ENCODE results near the gene PCYT1A. TPM values are rescaled to one million over a fixed set of nuclear protein-coding genes. Genes with fewer than 3 reads are reported as not detected.
A peak's percentile ranks its signal among the peaks of the same experiment; 100 is the strongest.
"Not testable (repeated sequence)": the region's sequence is repeated elsewhere in the genome, so short reads cannot be mapped to it uniquely, and the experiment has no call there.

Gene PCYT1A
- total RNA-seq, 1 donor from 2014 or later = 65.0 TPM

DNA sequence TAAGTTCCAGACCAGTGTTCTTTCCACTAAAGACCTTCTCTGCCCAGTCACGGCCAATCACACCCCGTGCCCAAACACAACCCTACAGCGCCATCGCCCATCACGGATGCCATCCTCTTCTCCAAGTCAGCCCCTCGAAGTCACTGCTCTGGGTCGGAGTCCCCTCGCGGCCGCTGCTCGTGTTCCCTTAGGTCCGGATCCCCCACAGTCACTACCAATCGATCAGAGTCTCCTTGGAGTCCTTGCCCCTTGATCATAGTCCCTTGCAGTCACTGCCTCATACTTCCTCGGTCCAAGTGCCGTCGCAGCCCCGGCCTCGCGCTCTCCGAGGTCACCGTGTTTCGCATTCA lies 461 bp downstream of the PCYT1A start:
- DNase-seq = peak; percentile 29

DNA sequence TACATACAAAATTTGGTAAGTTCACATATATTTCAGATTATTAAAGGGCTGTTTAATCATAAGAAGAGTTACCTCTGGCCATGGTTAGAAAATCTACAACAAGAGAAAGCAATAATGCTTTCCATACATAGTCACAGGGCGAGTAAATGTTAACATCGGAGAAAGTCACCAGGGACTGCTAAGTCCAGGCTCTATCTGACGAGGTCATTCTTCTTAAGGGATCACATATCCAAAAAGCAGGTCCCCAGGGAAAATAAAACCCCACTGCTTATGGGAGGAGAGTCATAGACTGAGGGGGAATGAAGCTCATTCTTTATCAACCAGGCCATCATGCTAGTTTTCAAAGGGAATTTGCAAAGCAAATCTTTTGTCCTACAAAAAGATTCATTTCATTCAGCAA lies 3.1 kb downstream of the PCYT1A start:
- DNase-seq = no peak

DNA sequence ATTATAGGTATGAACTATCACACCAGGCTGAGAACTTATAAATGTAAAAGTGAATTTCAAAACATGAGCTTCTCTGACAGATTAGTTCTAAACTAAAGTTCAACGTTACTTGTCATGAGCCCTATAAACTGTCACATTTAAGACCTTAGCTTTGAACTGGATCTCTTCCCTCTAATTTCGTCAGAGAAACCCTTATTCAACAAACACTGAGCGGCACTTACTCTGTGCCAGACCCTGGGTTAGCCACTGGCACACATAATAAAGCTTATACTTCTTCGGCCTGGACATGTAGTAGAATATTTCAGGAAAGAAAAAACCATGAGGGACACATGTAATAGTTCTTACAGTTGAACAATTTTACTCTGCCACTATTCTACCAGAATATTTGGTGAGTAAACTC lies 5.6 kb downstream of the PCYT1A start:
- no peak for DNase-seq

DNA sequence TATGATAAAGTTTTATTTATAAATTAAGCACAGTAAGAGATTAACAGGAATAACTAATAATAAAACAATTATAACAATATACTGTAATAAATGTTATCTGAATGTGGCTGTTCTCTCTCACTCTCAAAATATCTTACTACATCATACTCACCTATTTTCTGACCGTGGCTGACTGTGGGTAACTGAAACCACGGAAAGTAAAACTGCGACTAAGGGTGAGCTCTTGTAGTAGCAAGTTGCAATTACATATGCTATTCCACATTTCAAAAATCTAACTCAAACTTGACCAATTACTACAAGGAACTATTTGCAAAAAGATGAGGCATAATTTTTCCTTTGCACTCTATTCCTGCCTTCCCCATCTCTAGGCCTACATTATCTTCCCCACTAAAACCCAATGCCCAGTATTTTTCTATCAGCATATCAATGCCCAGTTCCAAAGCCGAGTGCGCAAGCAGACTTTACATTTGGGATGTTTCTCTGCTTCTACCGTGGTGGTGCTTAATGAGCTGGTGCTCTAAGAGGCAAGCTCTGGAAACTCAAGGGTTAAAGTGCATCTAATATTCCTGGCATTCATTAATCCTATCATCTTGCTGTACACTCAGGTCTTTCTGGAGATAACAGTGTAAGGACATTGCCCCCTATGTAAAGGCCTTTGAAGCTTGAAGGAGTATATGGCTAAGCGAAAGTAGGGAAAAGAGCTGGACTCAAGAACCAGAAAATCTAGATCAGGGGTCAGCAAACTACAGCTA lies 6.7 kb downstream of the PCYT1A start:
- no peak for DNase-seq

DNA sequence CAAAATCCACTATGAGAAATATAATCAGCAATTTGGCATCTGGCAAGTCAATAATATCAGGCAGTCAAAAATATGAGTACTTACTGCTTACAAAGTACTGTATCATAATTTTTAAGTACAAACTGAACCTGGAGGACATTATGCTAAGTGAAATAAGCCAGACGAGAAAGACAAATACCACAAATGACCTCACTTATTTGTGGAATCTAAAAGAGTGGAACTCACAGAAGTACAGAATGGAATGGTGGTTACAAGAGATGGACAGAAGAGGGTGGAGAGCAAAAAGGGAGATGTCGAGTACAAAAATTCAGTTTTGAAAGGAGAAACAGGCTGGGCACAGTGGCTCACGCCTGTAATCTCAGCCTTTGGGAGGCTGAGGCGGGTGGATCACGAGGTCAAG lies 12.4 kb downstream of the PCYT1A start:
- DNase-seq = no peak

DNA sequence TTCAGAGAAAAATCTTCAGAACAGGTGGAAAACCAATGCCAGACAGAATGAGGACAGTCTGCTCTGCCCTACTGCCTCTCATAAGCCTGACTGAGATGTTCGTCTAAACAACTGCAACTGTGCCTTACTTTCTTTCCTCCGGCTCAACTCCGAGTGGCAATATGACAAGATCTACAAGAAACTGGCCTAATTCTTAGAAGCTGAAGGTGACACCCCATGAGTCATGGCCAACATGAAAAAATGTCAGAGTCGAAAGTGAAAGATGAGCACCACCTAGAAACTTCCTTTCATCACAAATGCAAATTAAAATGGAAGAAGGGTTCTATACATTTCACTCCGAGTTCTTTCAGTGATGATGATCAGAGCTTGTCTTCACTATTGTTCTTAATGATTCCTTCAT lies 12.9 kb downstream of the PCYT1A start:
- DNase-seq = no peak

DNA sequence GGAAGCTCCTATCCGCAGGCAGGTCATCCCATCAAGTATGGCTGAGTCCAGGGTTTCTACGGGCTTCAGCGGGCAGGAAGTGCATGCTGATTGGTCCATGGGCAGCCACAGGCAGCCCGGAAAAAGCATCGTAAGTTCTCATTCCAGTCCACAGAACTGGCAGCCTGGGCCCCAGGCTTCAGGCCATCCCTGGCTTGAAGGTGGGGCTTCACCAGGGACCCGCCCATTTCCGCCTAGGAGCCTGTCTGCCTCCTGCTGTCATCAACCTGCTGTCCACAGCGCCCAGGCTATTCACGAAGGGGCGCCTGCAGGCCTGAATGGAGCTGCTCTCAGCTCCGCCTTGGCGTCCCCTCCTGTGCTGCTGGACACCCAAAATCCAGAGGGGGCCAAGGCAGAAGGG lies 13.9 kb downstream of the PCYT1A start:
- DNase-seq = no peak

DNA sequence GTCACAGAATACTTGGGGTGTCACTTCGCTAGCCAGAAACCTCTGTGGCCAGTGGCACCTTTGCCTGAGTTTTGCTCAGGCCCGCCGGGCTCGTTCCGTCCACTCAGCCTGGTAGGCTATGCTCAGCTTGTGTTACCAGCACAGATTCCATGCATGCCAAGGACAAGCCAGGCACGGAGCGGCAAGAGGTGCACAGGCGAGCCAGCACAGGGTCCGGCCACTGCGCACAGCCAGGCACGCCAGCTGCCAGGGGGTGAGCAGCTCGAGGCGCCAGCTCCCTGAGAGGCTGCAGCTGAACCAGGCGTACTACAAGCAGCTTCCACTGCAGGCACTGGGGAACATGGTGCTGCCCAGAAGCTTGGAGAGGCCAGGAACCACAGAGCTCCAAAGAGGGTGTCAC lies 14.7 kb downstream of the PCYT1A start:
- peak; percentile 25 for DNase-seq

DNA sequence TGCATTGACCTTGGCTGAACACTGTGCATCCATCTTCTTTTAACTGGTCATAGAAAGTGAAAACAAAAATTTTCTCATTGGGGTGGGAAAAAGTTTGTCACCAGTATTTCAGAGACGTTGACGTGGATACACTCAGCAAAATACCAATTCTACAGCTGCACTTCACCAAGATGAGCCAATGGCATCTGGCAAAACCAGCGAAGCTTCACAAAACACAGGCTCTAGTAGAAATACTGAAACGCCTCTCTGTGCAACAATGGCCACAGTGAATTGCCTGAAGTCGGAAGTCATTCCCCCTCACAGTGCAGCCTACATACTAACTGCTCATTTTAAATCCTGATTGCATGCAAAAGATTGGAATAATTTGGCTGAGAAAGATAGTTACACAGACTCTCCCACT lies 17.0 kb downstream of the PCYT1A start:
- DNase-seq = no peak

DNA sequence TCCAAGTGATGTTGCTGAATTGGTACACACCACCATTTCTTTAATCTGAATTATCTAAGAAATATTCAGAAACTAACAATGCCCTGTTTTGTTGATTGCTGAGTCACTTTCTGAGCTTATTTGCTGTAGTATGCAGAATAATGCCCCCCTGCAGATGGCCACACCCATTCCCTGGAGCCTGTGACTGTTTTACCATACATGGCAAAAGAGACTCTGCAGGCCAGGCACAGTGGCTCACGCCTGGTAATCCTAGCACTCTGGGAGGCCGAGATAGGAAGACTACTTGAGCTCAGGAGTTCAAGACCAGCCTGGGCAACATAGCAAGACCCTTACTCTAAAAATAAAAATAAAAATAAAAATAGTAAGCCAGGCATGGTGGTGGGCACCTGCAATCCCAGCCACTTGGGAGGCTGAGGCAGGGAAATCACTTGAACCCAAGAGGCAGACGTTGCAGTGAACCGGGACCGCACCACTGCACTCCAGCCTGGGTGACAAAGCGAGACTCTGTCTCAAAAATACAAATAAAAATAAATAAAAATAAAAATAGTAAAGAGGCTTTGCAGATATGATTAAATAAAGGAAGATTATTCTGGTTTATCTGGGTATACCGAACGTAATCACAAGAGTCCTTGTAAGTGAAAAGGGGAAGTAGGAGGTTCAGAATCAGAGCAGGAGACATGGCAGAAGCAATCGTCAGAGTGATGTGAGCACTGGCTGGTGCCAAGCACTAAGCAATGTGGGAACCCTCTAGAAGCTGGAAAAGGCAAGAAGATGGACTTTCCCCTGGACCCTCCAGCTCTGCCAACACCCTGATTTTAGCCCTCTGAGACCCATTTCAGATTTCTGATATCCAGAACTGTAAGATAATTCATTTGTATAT lies 19.0 kb downstream of the PCYT1A start:
- DNase-seq = no peak

DNA sequence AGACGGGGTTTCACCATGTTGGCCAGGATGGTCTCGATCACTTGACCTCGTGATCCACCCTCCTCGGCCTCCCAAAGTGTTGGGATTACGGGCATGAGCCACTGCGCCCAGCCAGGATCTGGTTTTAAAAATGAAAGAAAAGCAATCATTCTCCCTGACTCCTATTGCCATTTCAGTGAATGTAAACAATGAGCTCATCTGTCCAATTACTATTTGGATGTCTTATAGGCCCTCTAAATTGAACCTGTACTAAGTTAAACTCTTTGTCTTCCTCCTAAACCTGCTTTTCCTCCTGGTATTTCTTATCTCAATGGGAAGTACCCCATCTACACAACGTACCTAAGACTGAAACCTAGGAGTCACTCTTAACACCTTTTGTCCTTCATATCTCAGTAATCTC lies 23.7 kb downstream of the PCYT1A start:
- no peak for DNase-seq

DNA sequence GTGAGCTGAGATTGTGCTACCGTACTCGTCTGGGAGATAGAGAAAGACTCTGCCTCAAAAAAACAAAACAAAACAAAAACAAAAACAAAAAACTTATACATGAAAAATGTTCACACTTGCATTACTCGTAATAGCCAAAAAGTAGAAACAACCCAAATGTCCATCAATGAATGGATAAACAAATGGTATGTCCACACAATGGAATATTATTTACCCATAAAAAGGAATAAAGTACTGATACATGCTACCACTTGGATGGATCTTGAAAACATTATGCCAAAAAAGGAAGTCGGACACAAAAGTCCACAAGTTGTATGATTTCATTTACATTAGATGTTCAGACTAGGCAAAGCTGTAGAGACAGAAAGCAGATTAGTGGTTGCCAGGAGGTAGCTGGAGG lies 26.7 kb downstream of the PCYT1A start:
- DNase-seq = no peak

DNA sequence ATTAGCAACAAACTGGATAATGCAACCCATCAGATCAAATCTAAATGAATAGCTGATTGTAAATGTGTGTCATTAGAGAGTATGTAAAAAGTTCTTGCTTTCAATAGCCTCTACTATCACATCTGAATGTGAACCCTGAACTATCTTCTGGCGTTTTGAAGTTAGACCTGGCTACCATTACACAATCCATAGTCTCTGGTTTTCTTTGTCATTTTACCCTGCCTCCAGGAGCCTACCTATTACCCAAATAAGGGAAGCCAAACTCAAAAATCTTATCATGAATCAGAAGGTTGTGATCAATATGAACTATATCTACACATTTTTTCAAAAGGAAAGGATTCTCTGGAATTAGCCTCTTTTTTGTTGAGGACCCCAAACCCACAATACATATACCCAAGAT lies 31.8 kb downstream of the PCYT1A start:
- no peak for DNase-seq

DNA sequence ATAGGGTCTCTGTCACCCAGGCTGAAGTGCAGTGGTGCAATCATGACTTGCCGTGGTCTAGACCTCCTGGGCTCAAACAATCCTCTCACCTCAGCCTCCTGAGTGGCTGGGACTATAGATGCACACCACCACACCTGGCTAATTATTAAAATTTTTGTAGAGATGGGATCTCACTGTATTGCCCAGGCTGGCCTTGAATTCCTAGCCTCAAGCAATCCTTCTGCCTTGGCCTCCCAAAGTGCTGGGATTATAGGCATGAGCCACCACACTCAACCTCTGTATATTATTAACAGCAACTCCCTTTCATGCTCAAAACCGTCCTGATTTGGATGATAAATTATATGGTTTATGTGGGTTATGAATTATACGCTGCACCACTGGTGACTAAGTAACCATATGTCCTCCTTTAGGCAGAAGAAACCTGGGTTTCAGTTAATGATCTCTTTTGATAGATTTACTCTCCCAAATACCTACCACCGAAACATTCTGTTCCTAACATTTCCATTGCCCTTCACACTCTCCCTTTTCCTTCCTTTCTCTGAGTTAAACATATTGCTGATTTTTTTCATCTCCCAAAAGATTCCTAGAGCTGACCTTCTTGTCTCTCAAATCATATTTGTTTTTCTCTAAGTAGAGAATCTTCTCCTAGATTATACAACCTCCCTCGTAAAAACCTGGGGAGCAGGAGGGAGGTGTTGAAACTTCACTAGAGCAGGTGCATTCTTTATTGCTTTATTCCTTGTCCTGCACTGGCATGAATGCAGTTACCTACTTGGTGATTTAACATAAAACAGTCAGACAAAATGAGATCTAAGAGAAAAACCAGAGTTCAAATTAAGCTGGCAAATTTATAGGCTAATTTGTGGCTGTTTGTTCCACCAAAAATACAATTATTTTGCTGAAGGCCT lies 32.9 kb downstream of the PCYT1A start:
- no peak for DNase-seq

DNA sequence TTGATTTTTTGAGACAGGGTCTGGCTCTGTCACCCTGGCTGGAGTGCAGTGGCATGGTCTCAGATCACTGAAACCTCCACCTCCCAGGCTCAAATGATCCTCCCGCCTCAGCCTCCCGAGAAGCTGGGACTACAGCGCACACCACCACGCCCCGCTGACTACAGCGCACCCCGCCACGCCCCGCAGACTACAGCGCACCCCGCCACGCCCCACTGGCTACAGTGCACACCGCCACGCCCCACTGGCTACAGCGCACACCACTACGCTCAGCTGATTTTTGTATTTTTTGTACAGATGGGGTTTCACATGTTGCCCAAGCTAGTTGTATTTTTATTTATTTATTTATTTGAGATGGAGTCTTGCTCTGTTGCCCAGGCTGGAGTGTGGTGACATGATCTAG lies 35.6 kb downstream of the PCYT1A start:
- DNase-seq = no peak

DNA sequence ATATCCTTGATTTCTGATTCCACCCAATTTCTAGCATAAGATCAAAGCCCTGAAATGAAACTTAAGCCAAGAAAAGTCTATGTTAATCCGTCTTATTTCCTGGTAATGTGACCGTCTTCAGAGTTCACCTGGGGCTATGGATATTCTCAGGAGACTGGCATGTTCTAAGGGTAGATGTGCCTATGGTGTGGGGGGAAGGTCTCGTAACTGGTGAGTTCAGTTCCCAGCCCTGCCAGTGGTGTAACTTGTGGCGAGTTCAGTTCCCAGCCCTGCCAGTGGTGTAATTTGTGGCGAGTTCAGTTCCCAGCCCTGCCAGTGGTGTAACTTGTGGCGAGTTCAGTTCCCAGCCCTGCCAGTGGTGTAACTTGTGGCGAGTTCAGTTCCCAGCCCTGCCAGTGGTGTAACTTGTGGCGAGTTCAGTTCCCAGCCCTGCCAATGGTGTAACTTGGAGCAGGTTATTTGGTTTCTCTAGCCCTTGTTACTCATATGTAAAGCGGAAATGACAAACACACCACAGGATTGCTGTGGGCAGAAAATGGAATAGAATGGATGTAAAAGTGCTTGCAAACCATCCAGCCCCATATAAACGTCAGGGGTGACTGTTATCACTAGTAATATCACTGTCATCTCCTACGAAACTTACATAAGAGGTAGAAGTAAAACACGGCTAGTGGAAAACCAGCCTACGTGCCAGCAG lies 40.8 kb downstream of the PCYT1A start:
- no peak for DNase-seq

DNA sequence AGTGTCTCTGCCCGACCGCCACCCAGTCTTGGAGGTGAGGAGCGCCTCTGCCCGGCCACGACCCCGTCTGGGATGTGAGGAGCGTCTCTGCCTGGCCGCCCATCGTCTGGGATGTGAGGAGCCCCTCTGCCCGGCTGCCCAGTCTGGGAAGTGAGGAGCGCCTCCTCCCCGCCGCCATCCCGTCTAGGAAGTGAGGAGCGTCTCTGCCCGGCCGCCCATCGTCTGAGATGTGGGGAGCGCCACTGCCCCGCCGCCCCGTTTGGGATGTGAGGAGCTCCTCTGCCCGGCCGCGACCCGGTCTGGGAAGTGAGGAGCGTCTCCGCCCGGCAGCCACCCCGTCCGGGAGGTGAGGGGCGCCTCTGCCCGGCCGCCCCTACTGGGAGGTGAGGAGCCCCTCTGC lies 43.4 kb downstream of the PCYT1A start:
- not testable (repeated sequence) for DNase-seq

DNA sequence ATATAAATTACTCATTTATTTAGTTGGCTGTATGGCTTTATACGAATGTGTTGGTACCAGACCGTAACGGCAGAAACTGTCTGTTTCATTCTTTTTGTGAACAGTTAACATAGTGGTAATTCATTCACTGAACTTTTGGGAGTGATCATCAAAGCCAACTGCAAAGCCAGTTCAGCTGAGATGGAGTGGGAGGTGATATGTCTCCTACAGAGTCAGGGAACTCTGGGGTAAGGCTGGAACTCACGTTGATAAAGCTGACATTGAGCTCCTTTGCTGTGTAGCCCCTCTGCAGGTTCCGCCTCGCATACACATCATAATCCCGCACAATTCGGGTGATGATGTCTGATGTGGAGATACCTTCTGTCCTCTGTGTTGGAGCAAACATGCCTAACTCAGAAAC lies 45.8 kb downstream of the PCYT1A start:
- no peak for DNase-seq

DNA sequence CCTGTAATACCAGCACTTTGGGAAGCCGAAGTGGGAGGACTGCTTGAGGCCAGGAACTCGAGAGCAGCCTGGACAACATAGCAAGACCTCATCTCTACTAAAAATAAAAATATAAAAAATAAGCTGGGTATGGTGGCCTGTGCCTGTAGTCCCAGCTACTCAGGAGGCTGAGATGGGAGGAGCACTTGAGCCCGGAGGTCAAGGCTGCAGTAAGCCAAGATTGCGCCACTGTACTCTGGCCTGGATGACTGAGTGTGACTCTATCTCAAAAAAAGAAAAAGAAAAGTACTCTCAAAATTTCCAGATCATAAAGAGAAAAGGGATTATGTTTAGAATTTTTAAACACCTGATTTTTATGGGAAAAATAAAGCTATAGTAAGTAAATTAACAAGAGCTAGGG lies 47.1 kb downstream of the PCYT1A start:
- DNase-seq = no peak

DNA sequence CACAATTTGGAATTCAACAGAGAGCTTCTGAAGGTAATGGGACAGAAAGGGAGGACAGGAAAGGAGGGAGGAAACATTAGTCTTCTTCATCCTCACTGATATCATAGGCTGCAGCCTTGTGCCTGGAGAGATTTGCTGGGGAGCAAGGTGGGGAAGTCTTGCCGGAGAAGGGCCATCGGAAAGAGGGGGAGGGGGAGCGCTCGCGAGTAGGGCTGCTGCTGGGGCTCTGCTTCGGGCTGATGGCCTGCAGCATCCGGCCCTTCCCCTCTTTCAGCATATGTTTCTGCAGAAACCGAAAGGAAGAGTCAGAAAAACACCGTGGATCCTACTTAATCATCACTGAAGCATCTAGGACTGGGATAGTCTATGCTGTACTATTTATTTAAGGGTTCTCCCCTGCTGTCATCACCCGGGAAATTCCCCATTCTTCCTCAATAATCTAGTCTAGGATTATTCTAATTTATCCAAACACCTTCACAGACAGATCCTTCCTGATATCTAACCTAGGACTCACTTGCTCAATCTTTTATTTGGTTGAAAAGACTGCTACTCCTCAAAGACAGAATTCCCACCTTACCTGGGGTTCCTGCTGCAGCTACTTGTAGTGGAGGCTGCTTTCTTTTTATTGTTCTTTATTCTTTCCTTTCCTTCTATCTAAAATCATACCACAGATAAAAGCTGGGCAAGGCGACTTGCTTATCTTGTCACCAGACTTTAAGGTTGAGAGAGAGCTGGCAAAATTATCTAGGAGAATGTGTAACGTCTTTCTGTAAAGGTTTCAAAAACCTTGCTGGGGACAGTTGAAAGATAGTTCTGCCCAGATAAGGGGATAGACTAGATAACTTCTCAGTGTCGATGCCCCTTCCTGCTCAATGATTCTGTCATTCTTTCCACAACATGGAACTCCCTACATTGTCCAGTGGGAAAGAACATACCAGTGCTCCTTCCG lies 48.6 kb downstream of the PCYT1A start:
- no peak for DNase-seq

DNA sequence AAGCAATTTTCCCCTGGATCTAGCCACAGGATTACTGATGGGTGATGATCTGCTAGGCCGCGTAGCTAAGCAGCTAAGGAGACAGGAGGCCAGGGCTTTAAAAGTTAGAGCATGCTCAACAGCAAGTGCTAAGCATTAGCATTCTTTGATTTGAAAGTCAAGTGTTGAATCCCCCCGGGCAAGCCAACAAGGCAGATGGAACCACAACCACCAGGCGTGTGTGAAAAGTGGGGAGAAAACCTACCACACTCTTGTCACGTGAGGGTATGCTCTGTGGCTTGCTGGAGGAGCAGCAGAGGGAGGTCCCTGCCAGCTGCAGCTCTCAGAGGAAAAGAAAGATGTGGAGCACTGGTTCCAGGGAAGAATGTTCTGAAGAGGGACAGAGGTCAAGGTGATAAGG lies 50.3 kb downstream of the PCYT1A start:
- DNase-seq = no peak
